ENCODE data around the gene RAB11FIP4.

RAB11FIP4 gene

DNA sequence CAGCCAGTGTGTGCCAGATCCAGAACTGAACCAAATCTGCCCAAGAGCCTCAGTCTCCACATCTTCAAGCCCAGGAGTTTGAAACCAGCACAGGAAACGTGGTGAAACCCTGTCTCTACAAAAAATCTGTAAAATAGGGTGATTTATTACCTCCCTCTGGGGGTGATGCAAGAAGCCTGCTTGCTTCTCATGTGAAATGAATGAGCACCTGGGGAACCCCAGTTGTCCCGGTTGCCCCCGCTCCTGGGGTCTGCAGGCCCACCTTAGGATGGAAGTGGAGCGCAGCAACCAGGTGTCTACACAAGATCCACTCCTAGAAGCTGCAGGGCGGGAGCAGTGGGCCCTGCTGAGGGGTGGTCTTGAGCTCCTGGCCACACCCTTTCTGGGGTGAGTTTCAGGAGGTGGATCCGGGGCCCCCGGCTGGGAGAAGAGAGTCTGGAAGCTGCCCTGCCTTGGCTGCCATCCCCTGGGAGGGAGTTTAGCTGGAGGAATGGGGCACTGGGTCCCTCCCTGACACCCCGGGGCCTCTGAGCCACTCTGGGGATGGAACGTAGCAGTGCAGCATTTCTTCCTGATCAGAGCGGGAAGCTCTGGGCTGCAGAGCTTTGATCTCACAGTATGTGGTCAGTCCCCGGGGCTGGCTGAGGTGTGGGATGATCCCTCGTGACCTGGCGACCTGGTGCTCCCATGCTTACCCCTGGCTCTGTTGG lies 117.8 kb downstream of the RAB11FIP4 start:
- no peak for TF ChIP-seq TAF1 (IDR thresholded peaks at IDR 0.05; ENCODE audit: borderline replicate concordance, low read depth, low read length)
- no peak for TF ChIP-seq POLR2A (IDR thresholded peaks at IDR 0.05; ENCODE audit: low read depth, low read length)
- no peak for TF ChIP-seq POLR2AphosphoS5 (IDR thresholded peaks at IDR 0.05; ENCODE audit: low read depth, low read length)
- DNase-seq (ENCODE audit: insufficient read length), result no peak
- no peak for FAIRE-seq

DNA sequence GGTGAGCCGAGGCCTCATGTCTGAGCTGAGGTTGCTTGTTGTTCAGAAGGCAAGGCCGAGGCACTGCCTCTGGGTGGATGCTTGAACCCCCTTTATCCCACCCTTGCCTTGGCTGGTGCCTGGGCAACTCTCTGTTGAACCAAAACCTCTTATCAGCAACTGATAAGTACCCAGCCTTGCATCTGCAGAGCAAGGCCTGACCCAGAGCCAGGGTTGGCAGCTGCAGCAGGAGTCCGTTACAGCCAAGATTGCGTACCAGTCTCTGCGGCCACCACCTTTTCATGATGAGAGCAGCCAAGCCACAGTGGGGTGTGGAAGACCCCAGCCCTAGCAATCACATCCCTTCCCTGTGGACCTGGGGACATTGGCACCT lies 118.3 kb downstream of the RAB11FIP4 start:
- no peak for DNase-seq (ENCODE audit: insufficient read length)
- TF ChIP-seq TAF1 (IDR thresholded peaks at IDR 0.05; ENCODE audit: borderline replicate concordance, low read depth, low read length) (no peak), POLR2AphosphoS5 (IDR thresholded peaks at IDR 0.05; ENCODE audit: low read depth, low read length) (no peak), POLR2A (IDR thresholded peaks at IDR 0.05; ENCODE audit: low read depth, low read length) (no peak)
- peak; percentile 72 for FAIRE-seq

- DNase-seq (ENCODE audit: insufficient read length), result no peak
- FAIRE-seq, result peak; percentile 46
- TF ChIP-seq TAF1 (IDR thresholded peaks at IDR 0.05; ENCODE audit: borderline replicate concordance, low read depth, low read length) (no peak), POLR2A (IDR thresholded peaks at IDR 0.05; ENCODE audit: low read depth, low read length) (no peak), POLR2AphosphoS5 (IDR thresholded peaks at IDR 0.05; ENCODE audit: low read depth, low read length) (no peak)
These were observed 119.1 kb downstream of the RAB11FIP4 start for GRCh38 chr17:31510308-31511194.

- no peak for FAIRE-seq
- no peak for DNase-seq (ENCODE audit: insufficient read length)
- TF ChIP-seq POLR2A (IDR thresholded peaks at IDR 0.05; ENCODE audit: low read depth, low read length), result no peak
- no peak for TF ChIP-seq TAF1 (IDR thresholded peaks at IDR 0.05; ENCODE audit: borderline replicate concordance, low read depth, low read length)
- no peak for TF ChIP-seq POLR2AphosphoS5 (IDR thresholded peaks at IDR 0.05; ENCODE audit: low read depth, low read length)
These were observed 119.7 kb downstream of the RAB11FIP4 start for GRCh38 chr17:31511195-31511578.

GRCh38 chr17:31511580-31511979 lies 120.1 kb downstream of the RAB11FIP4 start:
- TF ChIP-seq POLR2AphosphoS5 (IDR thresholded peaks at IDR 0.05; ENCODE audit: low read depth, low read length), result no peak
- TF ChIP-seq TAF1 (IDR thresholded peaks at IDR 0.05; ENCODE audit: borderline replicate concordance, low read depth, low read length), result no peak
- TF ChIP-seq POLR2A (IDR thresholded peaks at IDR 0.05; ENCODE audit: low read depth, low read length), result no peak
- FAIRE-seq (no peak), DNase-seq (ENCODE audit: insufficient read length) (no peak)

DNA sequence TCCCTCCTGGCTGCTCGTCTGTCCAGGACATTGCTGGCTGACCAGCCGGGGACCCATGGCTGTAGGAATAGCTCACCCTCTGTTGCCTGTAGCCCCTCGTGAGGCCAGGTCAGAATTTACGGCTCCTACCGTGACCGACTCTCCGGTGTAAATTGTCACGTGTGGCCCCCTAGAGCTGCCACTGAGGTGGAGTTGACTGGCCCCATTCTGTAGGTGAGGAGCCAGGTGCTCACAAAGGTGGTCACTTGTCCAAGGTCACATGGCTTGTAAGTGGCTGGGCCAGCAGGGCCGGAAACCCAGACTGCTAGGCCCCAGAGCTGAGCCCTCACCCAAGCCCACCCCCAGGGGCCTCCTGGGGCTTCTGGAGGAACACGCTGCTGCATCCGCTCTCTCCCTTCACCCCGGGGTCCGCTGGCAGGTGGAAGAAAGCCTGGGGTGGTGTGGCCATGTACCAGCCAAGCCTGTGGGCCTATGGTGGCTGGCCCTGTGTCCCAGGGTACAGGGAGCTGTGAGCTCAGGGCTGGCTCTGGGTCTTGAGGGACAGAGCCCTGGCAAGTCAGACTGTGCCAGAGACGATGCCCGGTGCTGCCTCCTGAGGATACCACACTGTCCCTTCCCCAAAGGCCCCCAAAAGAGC lies 120.7 kb downstream of the RAB11FIP4 start:
- TF ChIP-seq POLR2A (IDR thresholded peaks at IDR 0.05; ENCODE audit: low read depth, low read length), result no peak
- TF ChIP-seq POLR2AphosphoS5 (IDR thresholded peaks at IDR 0.05; ENCODE audit: low read depth, low read length), result no peak
- no peak for TF ChIP-seq TAF1 (IDR thresholded peaks at IDR 0.05; ENCODE audit: borderline replicate concordance, low read depth, low read length)
- no peak for DNase-seq (ENCODE audit: insufficient read length)
- no peak for FAIRE-seq

DNA sequence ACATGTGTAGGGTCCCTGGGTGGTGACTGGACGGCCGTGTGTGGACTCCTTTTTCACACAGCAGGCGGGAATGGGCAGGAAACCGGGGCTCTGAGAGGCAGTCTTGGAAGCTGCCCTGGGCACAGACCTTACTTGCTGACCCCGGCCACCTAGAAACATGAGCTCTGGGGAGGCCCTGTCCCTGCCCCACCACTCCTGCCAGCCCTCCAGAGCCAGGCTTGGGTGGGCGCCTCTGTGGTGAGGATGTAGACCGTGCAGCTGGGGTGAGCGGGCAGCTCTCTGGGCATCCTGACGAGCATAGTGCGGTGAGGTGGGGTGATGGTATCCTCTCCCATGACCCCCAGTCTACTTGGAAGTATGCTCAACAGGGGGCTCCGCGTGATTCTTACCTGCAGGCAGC lies 121.3 kb downstream of the RAB11FIP4 start:
- FAIRE-seq, result no peak
- no peak for DNase-seq (ENCODE audit: insufficient read length)
- TF ChIP-seq POLR2A (IDR thresholded peaks at IDR 0.05; ENCODE audit: low read depth, low read length) (no peak), POLR2AphosphoS5 (IDR thresholded peaks at IDR 0.05; ENCODE audit: low read depth, low read length) (no peak), TAF1 (IDR thresholded peaks at IDR 0.05; ENCODE audit: borderline replicate concordance, low read depth, low read length) (no peak)

GRCh38 chr17:31513731-31514427 lies 122.4 kb downstream of the RAB11FIP4 start:
- DNase-seq (ENCODE audit: insufficient read length), result no peak
- FAIRE-seq, result no peak
- TF ChIP-seq POLR2AphosphoS5 (IDR thresholded peaks at IDR 0.05; ENCODE audit: low read depth, low read length) (no peak), POLR2A (IDR thresholded peaks at IDR 0.05; ENCODE audit: low read depth, low read length) (no peak), TAF1 (IDR thresholded peaks at IDR 0.05; ENCODE audit: borderline replicate concordance, low read depth, low read length) (no peak)

GRCh38 chr17:31515267-31515666 lies 123.8 kb downstream of the RAB11FIP4 start:
- DNase-seq (ENCODE audit: insufficient read length) (no peak), FAIRE-seq (no peak)
- TF ChIP-seq TAF1 (IDR thresholded peaks at IDR 0.05; ENCODE audit: borderline replicate concordance, low read depth, low read length) (no peak), POLR2AphosphoS5 (IDR thresholded peaks at IDR 0.05; ENCODE audit: low read depth, low read length) (no peak), POLR2A (IDR thresholded peaks at IDR 0.05; ENCODE audit: low read depth, low read length) (no peak)

- no peak for FAIRE-seq
- TF ChIP-seq POLR2A (IDR thresholded peaks at IDR 0.05; ENCODE audit: low read depth, low read length) (no peak), POLR2AphosphoS5 (IDR thresholded peaks at IDR 0.05; ENCODE audit: low read depth, low read length) (no peak), TAF1 (IDR thresholded peaks at IDR 0.05; ENCODE audit: borderline replicate concordance, low read depth, low read length) (no peak)
These were observed 126.0 kb downstream of the RAB11FIP4 start for GRCh38 chr17:31517524-31517923.

GRCh38 chr17:31518478-31518877 lies 127.0 kb downstream of the RAB11FIP4 start:
- DNase-seq (ENCODE audit: insufficient read length), result no peak
- no peak for TF ChIP-seq POLR2A (IDR thresholded peaks at IDR 0.05; ENCODE audit: low read depth, low read length)
- no peak for TF ChIP-seq POLR2AphosphoS5 (IDR thresholded peaks at IDR 0.05; ENCODE audit: low read depth, low read length)
- TF ChIP-seq TAF1 (IDR thresholded peaks at IDR 0.05; ENCODE audit: borderline replicate concordance, low read depth, low read length), result no peak
- no peak for FAIRE-seq

More at GRCh38 chr17:31517524-31517923, 126.0 kb downstream of the RAB11FIP4 start:
- no peak for DNase-seq (ENCODE audit: insufficient read length)
